ENCODE results near the gene SNX1.

The SNX1 gene

DNA sequence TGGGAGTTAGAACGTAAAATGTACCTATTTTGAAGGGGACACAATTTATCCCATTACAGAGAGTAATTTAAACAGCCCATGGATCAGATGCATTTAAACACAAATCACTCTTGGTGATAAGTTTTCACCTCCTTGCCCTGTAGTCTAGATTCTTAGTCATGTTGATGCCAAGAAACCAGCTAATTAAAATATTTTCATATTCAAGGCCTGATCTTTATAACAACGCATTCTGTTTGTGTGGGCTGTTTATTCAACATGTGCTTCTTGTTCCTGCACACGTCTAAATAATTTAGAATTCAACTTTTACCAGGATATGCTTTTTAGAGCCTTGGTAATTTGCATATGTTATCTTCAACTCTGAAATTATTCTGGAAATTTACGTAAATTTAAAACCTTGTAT lies 25.8 kb downstream of the SNX1 start:
- no peak for DNase-seq

DNA sequence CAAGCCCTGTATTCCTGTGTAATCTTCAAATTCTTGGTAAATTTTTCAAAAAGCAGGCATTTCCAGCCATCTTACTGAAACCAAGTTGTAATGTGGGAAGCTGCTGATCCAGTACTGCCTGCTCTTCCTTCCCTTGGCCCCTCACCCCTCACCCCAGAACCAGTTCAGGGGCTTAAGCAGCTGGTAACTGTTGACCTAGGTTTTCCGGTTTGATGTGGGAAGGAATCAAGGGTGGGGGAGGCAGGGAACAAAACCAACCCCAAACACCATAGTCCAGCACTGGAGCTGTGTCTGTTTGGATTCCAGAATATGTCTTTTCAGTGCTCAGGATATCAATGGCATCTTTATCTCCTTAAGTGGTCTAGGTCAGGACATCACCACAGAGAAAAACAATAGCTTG lies 26.7 kb downstream of the SNX1 start:
- no peak for DNase-seq

DNA sequence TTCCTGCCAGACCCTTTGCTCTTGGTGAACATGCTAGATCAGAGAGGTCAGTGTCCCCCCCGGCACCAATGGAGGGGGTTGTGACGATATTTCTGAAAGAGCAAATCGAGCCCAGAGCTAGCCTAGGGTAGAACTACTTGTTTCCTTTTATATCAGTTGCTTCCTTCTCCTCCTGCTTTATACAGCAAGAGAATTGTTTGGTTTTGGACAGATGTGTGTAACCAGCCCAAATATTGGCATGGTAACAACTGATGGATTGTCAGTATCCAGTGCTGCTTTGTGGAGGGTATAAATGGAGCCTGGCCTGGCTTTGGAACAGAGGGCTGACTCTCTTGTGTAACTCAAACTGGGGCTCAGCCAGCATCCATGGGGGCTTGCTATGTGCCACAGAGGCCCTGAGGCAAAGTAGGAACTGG lies 27.2 kb downstream of the SNX1 start:
- no peak for DNase-seq

DNA sequence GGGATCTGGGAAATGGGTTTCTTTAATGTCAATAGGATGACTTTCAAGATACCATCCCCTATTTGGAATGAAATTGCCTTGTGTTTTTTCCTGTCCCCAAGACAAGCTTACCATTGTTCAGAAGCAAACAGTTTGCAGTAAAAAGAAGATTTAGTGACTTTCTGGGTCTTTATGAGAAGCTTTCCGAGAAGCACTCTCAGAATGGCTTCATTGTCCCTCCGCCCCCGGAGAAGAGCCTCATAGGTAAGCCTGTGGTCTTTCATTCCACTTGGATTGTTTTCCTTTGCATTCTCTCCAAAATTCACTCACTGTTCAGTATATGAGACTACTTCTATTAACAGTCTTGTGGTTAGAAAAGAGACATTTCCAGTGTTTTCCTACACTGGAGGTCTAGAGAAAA lies 30.2 kb downstream of the SNX1 start:
- no peak for DNase-seq

DNA sequence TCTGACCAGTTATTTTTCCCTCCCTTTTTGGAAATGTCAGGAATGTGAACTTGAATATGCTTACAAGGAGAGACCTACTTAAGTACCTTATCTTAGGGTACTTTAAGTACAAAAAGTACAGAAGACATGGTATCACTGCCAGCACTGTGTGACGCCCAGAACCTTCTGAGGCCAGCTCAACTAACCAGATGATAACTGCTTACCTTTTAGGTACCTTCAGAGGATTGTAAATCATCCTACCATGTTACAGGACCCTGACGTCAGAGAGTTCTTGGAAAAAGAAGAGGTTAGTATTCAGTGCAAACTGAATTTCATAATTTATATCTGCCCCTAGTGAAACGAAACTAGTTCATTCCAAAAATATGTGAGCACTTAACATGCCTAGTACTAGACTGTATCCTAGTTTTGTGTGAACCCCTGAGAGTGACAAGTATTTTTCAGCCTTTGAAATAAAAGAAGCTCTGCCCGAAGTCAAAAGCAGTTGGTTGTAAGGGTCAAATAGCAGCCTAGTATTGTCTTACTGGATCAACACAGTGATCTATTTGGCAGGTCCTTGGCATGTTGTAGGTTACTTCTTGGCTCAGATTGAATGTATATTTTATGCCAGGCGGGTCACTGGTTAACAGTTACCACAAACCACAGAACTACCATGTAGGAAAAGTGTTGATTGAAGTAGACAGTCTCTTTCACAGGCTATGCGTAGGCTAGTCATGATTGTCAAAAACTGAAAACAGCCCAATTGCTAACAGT lies 31.9 kb downstream of the SNX1 start:
- DNase-seq, result no peak

DNA sequence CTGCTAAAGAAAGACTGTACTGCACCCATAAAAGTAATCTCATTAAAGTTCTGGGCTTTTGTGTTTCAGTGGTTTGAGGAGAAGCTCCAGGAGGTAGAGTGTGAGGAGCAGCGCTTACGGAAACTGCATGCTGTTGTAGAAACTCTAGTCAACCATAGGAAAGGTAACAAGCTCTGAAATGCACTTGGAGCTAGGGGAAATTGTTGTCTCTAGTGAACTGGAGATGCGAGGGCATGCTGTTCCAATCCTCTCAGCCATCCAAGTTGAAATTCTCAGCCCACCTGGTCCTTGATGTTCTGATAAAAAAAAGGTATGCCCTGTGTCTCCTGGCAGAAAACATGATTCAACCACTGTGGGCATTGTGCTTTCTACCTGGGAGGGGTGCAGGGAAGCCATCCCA lies 34.4 kb downstream of the SNX1 start:
- no peak for DNase-seq

DNA sequence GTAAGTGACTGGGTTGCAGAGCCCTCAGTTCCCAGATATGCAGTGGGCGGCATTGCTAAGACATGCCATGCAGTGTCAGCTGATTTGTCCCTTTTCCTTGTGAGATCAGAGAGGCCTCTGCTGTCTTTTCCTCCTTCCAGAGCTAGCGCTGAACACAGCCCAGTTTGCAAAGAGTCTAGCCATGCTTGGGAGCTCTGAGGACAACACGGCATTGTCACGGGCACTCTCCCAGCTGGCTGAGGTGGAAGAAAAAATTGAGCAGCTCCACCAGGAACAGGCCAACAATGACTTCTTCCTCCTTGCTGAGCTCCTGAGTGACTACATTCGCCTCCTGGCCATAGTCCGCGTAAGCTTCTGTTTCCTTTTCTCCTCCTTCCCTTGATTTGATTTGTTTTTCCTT lies 35.8 kb downstream of the SNX1 start:
- no peak for DNase-seq

DNA sequence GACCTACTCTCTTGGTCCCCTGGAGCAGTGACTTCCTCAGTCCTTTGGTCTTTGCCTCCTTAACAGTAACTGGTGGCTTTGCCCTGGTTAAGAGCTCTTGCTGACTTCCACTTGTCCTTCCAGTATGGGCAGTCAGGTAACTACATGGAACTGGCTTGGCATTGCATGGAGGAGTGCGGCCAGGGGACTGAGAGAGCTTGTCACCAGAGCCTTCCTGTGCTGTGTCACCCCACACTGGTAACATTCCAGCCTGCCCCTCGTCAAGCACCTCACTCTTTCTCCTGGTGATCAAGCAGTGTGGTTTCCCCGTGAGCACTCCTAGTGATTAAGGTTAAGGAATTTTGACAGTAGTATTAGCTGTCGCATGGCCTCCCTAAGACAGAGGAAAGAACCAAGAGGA lies 36.4 kb downstream of the SNX1 start:
- no peak for DNase-seq

DNA sequence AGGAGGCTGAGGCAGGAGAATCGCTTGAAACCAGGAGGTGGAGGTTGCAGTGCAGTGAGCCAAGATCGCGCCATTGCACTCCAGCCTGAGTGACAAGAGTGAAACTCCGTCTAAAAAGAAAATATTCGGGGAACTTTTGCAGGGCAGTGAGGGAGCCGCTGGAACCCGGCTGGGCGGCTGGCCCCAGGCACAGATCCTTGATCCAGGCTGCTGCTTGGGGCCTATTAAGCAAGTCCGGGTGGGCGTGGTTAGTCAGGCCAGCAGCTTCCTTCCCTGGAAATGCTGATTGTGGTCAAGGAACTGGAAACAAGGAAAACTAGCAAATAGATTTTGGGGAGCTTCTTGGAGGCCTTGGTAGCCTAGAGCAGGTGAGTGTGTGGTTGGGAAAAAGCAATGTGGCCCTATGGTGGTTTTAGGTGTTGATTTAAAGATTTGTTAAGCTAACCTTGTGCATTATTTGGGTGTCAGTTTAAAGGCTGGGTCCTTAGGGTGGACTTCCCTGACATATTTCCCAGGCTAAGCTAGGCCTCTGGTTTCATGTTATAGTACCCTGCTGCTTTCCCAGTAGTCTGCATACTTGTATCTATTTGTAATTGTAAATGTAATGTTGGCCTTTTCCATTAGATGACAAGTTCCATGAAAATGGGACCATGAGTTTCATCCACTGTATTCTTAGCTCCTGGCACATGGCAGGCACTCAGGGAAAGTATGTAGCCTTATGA lies 38.0 kb downstream of the SNX1 start:
- no peak for DNase-seq

DNA sequence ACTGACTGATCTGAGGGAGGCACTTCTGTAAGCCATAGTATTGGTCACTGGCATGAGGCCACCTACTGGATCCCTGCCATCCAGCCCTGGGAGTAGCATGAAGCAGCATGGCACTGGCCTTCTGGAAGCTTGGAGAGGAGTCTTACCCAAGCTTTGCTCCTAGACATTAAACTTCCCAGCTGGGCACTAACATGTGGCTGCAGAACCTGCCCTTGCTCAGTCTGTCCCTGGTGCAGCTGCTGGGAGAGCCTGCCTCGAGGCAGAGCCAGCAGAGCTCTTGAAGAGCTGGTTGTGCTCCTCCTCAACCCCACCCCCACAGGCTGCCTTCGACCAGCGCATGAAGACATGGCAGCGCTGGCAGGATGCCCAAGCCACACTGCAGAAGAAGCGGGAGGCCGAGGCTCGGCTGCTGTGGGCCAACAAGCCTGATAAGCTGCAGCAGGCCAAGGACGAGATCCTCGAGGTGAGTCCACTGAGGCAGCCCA lies 38.6 kb downstream of the SNX1 start:
- no peak for DNase-seq

DNA sequence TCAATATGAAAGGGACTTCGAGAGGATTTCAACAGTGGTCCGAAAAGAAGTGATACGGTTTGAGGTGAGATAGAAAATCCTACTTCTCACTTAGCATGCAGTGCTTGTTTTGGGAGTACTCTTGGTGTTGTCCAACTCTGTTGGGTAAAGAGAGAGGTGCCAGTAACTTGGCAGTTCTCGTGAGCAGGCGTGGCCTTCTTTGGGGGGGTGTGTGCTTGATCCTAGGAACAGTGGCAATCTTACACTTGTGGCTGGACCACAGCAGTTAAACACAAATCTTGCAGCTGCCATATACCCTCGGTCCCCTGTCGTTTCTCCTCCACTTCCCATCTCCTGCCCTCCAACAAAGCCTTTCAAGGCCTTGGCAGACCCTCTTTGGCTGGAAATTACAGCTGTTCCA lies 40.6 kb downstream of the SNX1 start:
- DNase-seq, result no peak

DNA sequence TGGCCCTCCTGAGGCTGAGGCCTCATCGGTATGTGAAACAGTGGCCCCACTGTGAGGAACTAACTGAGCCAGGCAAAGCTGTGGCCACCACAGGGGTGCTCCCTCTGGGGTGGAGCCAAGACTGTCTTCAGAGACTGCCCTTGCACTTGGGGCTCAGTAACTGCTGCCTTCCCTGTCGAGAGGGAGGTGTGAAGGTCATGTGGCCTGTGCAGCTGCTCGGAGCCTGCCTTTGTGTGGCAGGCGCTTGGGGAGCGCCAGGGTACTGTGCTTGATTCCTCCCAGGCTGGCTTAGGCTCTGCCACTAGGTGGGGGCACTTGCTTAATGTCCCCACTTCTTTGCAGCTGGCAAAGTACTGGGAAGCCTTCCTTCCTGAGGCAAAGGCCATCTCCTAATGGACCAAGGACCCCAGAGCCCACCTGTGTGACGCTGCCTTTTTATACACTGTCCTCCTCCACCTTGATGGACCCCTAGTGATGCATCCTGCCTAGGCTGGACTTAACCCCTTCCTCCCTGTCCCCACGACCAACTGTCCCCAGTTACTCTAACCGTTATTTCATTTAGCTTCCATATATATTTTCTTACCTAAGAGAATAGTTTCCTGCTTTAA lies 41.5 kb downstream of the SNX1 start:
- no peak for DNase-seq

DNA sequence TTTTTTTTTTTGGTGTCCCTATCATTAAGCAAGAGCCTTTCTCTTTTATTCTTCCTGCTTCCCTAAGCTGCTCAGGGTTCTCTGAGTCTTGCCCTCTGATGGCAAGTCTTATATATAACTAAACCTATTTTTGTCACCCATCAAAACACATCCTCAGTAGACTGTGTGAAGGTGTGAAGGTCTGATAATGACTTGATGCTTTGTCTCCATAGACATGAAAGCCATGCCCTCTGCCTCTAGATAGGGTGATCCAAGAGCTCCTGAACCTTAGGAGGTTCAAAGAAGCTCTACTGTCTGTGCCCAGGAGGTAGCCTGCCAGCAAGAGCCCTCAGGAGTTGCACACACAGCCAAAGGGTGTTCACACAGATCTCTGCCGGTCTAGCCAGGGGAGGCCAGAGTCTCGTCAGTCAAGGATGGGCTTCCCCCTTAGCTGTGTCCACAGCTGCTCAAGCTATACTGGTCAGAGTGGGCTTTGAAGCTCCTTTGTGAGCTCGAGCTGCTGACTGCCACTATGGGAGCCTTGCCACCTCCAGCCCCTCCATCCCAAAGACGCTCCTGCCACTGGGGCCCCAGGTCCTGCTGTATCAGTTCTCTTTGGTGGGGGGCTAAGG lies 42.7 kb downstream of the SNX1 start:
- no peak for DNase-seq

DNA sequence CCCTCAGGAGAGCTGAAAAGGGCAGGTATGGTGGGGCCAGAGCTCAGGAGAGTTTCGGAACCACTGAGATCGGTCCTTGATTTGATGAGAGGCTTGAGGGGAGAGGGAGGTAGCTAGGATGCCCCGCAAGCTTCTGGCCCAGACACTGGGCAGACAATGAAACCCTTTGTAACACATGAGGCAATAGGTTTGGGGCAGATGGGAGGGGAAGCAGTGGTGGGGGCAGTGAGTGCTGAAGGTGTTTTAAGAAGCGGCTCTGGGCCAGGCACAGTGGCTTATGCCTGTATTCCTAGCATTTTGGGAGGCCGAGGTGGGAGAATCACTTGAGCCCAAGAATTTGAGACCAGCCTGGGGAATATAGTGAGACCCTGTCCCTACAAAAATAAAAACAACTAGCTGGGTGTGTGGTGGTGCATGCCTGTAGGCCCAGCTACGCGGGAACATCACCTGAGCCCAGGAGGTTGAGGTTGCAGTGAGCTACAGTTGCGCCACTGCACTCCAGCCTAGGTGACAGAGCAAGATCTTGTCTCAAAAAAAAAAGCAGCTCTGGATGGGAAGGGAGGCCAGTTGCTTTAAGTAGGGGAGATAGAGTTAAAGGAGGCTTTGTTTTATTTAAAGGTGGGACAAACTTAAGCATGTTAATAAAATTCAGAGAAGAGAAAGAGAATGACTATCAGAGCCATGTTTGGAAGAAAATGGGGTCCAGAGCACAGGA lies 46.2 kb downstream of the SNX1 start:
- no peak for DNase-seq

DNA sequence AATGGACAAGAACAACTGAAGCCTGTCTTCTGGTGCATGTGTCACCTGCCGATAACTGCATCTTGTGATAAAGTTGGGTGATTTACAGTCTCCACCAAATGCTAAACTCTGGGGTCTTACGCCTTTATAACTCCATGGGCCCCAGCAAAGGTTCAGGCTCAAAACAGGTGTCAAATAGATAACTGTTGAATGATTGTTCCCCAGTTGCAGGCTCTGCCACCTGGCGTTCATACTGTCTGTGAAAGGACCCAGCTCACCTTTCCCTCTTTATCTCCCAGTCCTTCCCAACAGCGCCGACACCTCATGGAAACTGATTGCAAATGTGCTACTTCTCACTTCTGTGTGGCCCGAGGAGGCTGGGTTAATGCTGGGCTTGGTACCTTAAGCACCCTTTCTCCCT lies 47.5 kb downstream of the SNX1 start:
- no peak for DNase-seq

DNA sequence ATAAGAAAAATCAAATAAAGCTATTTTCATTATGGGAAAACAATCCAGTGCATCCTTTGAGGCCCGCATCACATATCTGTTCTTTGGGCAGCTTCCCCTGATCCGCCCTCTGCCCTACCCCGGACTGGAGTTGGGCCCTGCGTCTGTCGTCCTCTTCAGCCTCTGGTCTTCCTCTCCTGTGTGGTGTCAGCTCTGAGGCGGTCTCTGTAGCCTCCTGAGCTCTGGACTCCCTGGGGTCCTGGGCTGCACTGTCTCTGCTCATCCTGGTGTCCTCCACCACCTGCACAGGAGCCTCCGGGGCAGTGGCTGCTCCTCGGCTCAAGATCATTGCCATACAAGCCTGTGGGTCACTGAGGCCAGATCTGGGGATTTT lies 48.4 kb downstream of the SNX1 start:
- no peak for DNase-seq

DNA sequence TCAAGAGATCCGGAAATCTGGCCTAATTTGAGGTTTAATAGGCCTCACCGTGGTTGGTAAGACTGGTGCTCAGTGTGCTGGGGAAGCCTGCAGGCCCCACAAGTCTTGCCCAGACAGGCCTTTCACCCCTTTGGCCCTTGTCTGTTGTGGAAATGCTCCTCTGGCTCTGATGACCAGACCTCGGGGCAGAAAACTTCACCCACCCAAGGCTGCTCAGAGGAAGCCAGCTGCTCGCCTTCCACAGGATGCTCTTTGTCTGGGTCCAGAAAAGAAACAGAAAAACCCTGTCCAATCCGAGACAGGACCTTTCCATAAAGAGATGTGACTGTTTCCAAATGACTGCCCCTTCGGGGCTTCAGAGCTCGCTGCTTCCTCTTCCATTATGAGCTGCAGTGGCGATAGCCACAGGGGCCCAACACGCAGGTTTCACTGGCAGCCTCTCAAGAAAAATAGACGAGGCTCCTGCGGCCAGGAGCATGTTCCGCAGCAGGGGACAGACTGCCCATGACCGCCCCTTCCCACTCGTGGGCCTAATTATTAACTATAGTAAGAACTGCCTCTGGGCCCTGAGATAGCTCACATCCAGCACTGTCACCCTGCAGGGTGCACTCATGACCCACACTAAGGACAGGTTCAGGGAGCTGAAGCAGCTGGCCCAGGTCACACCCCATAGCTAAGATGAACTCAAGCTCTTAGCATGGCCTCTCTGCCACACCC lies 48.9 kb downstream of the SNX1 start:
- DNase-seq, result no peak

DNA sequence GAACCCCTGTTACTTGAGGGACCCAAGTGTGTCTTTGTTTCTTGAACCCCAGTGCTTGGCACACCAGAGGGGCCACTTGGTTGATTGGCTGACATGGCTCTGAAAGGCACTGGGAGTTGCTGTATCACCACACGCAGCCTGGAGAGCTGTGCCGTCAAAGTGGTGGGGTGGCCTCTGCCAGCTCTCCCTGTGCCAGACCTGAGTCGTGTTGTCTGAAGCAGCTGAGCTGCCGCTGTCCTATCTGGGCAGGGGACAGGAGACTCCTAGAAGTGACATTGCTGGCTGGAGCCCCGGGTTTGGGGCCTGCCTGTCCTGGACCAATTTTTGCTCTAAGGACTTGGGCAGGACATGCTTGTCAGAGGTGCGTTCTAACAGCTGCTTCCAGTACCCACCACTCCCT lies 50.3 kb downstream of the SNX1 start:
- DNase-seq, result no peak

DNA sequence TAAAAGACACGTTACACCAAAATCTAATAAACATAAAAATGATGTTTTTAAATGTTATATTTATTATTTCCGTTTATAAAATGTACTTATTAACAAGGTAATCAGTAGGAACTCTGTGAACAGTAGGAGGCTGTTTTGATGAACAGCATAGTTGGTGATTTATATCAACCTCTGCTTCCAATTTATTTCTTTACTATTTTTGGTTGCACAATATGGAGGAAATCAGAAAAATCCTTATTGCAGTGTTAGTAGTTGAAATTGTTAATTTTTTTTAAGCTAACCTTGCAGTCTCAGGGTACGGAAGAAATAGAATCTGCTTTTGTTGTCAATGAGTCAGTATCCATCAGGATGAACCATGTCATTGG lies 50.7 kb downstream of the SNX1 start:
- no peak for DNase-seq

DNA sequence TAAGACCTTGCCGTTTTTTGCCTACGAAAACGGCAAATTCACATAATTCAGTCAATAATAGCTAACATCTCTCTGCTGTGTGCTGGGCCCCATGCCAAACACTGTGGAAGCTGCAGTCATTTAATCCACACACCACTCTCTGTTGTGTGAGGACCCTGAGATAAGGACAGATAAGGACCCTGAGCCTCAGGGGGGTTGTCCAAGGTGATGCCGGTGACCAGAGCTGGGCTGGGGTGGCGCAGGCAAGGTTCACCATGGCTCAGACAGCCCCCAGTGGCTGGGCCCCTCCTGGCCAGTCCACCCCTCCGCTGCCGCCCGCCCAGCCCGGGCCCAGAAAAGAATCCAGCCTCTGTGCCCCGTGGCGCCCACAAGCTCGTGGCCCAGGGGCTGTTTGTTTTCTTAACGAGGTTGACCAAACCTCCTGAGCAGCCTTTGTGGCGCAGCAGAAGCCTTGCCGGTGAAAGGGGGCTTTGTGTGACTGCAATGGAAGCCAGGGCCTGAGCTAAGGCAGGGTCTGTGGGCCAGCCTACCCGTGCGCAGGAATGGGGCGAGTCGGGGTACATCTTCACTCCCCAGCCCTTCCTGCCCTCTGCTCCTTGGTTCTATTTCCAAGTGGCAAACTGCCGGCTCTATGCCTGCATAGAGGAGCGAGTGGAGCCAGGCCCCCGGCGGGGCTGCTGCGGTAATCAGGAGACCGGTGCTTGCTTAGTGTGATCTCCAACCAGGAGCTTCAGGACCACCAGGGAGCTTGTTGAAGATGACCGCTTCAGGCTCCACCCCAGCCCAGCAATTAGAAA lies 51.3 kb downstream of the SNX1 start:
- DNase-seq, result no peak

DNA sequence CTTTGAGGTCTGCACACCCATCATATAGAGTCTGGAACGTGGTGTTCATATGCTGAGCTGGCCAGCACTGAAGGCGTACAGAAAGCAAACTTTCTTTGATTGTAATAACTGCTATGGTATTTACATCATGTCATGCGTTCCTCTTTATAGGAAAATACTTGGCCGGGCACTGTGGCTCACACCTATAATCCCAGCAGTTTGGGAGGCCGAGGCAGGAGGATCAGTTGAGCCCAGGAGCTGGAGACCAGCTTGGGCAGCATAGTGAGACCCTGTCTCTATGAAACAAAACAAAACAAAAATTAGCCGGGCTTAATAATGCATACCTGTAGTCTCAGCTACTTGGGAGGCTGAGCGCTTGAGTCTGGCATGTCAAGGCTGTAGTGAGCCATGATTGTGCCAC lies 52.4 kb downstream of the SNX1 start:
- no peak for DNase-seq

DNA sequence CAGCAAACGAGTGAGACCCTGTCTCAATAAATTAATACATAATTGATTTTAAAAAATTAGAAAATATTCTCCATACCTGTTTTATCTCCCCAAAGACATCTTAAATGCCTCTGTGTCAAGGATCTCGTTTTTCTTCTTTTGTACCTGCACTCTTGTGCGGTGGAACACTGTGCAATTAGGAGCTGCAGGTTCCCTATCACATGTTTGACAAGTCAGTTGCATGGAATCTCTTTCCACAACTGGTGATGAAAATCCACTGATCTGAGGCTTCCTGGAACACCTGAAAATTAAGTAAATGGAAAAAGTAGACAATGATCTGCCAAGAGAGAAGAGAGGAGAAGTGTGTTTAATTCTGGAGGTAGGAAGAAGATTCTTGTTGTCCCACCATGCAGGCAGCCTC lies 52.8 kb downstream of the SNX1 start:
- DNase-seq, result no peak

Measured in 8988T (cell line).